ENCODE measurements around the gene PLA1A.

- TF ChIP-seq, protein P1, sequence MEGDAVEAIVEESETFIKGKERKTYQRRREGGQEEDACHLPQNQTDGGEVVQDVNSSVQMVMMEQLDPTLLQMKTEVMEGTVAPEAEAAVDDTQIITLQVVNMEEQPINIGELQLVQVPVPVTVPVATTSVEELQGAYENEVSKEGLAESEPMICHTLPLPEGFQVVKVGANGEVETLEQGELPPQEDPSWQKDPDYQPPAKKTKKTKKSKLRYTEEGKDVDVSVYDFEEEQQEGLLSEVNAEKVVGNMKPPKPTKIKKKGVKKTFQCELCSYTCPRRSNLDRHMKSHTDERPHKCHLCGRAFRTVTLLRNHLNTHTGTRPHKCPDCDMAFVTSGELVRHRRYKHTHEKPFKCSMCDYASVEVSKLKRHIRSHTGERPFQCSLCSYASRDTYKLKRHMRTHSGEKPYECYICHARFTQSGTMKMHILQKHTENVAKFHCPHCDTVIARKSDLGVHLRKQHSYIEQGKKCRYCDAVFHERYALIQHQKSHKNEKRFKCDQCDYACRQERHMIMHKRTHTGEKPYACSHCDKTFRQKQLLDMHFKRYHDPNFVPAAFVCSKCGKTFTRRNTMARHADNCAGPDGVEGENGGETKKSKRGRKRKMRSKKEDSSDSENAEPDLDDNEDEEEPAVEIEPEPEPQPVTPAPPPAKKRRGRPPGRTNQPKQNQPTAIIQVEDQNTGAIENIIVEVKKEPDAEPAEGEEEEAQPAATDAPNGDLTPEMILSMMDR (IDR thresholded peaks at IDR 0.05), result no peak
- TF ChIP-seq POLR2A (IDR thresholded peaks at IDR 0.05), result no peak
Observed at GRCh38 chr3:119626196-119626595, 28.5 kb downstream of the PLA1A start.

Measured in prostate gland (tissue), 2 donors.